Measurements from ENCODE around the gene VPS13C. TPM values are rescaled to one million over a fixed set of nuclear protein-coding genes. Genes with fewer than 3 reads are reported as not detected.

Gene VPS13C
- total and polyA plus RNA-seq, 2 experiments from 2014 or later: 10.2 to 20.5 TPM

DNA sequence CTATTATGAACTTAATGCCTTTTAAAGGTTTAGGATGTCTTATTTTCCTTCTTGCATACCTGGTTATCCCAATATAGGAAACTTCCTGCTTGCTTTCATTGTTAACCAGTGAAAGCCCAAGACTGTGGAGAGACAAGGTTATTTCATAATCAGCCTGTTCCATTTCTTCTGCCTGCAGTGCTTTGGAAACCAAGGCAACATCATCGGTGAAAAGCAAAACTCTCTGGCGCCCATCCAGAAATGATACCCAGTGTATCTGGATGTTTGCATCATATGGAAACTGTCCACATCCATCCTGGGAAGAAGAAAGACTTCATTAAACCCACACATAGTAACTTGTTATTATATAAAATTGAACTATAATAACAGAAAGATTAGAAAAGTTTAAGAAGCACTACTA, 170.1 kb downstream of the VPS13C start:
- TF ChIP-seq ZNF331 (CRISPR knock-in tag; IDR thresholded peaks at IDR 0.05; ENCODE audit: low read depth): no peak
- no peak for TF ChIP-seq ZNF114 (CRISPR knock-in tag; IDR thresholded peaks at IDR 0.05)
- TF ChIP-seq EZH2phosphoT487 (IDR thresholded peaks at IDR 0.05; ENCODE audit: unreplicated experiment): no peak
- H3K9me3 Mint-ChIP-seq: peaks cover 27% of the 10 kb centered on the region
- Histone ChIP-seq H3K9me2 (ENCODE audit: insufficient read depth) (no peaks in the 10 kb centered on the region), H3K27ac (ENCODE audit: low read depth) (no peak overlapping the region), H3K4me2 (no peak overlapping the region), H4K20me1 (replicated peaks; ENCODE audit: insufficient read depth) (no peaks in the 10 kb centered on the region), H3K4me1 (ENCODE audit: insufficient read depth) (no peaks in the 10 kb centered on the region), H3F3A (replicated peaks; ENCODE audit: low read depth) (no peaks in the 10 kb centered on the region), H2AFZ (no peak overlapping the region), H3K79me2 (replicated peaks; ENCODE audit: insufficient read depth) (no peaks in the 10 kb centered on the region), H3K36me3 (ENCODE audit: insufficient read depth) (peaks cover 8% of the 10 kb centered on the region; the same call in 1 of the 2 replicates), H3K4me3 (no peak overlapping the region), H3K27me3 (ENCODE audit: insufficient read depth) (no peaks in the 10 kb centered on the region)
- no peak overlapping the region for H3K4me3 Mint-ChIP-seq
- H3K27ac Mint-ChIP-seq: no peak overlapping the region
- DNase-seq (ENCODE audit: low spot score) (no peak), ATAC-seq (no peak)
- H3K4me1 Mint-ChIP-seq: peaks cover 2% of the 10 kb centered on the region; the same call in 2 of the 3 replicates
- no peaks in the 10 kb centered on the region for H3K27me3 Mint-ChIP-seq (ENCODE audit: insufficient read depth, low read depth, poor library complexity)
- peaks cover 29% of the 10 kb centered on the region for H3K36me3 Mint-ChIP-seq (ENCODE audit: low read depth)

- Mint-ChIP-seq H3K27me3 (ENCODE audit: insufficient read depth, low read depth, poor library complexity) (no peaks in the 10 kb centered on the region), H3K4me3 (no peak overlapping the region)
- TF ChIP-seq ZNF462 (CRISPR knock-in tag; IDR thresholded peaks at IDR 0.05) (no peak), EZH2 (IDR thresholded peaks at IDR 0.05; ENCODE audit: low read depth, unreplicated experiment) (no peak), ZNF331 (CRISPR knock-in tag; IDR thresholded peaks at IDR 0.05; ENCODE audit: low read depth) (no peak), ZNF114 (CRISPR knock-in tag; IDR thresholded peaks at IDR 0.05) (no peak), JUNB (IDR thresholded peaks at IDR 0.05; ENCODE audit: unreplicated experiment) (no peak), POLR2AphosphoS5 (IDR thresholded peaks at IDR 0.05; ENCODE audit: low read depth) (no peak), EZH2phosphoT487 (IDR thresholded peaks at IDR 0.05; ENCODE audit: unreplicated experiment) (no peak), STAT1 (IDR thresholded peaks at IDR 0.05; ENCODE audit: unreplicated experiment) (no peak), NANOG (IDR thresholded peaks at IDR 0.05; ENCODE audit: borderline replicate concordance) (no peak)
- TF ChIP-seq, protein P1, sequence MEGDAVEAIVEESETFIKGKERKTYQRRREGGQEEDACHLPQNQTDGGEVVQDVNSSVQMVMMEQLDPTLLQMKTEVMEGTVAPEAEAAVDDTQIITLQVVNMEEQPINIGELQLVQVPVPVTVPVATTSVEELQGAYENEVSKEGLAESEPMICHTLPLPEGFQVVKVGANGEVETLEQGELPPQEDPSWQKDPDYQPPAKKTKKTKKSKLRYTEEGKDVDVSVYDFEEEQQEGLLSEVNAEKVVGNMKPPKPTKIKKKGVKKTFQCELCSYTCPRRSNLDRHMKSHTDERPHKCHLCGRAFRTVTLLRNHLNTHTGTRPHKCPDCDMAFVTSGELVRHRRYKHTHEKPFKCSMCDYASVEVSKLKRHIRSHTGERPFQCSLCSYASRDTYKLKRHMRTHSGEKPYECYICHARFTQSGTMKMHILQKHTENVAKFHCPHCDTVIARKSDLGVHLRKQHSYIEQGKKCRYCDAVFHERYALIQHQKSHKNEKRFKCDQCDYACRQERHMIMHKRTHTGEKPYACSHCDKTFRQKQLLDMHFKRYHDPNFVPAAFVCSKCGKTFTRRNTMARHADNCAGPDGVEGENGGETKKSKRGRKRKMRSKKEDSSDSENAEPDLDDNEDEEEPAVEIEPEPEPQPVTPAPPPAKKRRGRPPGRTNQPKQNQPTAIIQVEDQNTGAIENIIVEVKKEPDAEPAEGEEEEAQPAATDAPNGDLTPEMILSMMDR (conservative IDR thresholded peaks at IDR 0.05; ENCODE audit: low read depth in 2 of 2): no peak
- TF ChIP-seq, protein P2, sequence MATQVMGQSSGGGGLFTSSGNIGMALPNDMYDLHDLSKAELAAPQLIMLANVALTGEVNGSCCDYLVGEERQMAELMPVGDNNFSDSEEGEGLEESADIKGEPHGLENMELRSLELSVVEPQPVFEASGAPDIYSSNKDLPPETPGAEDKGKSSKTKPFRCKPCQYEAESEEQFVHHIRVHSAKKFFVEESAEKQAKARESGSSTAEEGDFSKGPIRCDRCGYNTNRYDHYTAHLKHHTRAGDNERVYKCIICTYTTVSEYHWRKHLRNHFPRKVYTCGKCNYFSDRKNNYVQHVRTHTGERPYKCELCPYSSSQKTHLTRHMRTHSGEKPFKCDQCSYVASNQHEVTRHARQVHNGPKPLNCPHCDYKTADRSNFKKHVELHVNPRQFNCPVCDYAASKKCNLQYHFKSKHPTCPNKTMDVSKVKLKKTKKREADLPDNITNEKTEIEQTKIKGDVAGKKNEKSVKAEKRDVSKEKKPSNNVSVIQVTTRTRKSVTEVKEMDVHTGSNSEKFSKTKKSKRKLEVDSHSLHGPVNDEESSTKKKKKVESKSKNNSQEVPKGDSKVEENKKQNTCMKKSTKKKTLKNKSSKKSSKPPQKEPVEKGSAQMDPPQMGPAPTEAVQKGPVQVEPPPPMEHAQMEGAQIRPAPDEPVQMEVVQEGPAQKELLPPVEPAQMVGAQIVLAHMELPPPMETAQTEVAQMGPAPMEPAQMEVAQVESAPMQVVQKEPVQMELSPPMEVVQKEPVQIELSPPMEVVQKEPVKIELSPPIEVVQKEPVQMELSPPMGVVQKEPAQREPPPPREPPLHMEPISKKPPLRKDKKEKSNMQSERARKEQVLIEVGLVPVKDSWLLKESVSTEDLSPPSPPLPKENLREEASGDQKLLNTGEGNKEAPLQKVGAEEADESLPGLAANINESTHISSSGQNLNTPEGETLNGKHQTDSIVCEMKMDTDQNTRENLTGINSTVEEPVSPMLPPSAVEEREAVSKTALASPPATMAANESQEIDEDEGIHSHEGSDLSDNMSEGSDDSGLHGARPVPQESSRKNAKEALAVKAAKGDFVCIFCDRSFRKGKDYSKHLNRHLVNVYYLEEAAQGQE (IDR thresholded peaks at IDR 0.05; ENCODE audit: unreplicated experiment): no peak
Observed at GRCh38 chr15:61889706-61890105, 170.5 kb downstream of the VPS13C start.

More at GRCh38 chr15:61889706-61890105, 170.5 kb downstream of the VPS13C start:
- no peak overlapping the region for H3K4me3 ChIP-seq
- Mint-ChIP-seq H3K27ac (no peak overlapping the region), H3K36me3 (ENCODE audit: low read depth) (peaks cover 25% of the 10 kb centered on the region), H3K9me3 (peaks cover 23% of the 10 kb centered on the region), H3K4me1 (peaks cover 2% of the 10 kb centered on the region; the same call in 2 of the 3 replicates)
- H3K27ac ChIP-seq (ENCODE audit: low read depth): no peak overlapping the region
- H3K4me1 ChIP-seq (ENCODE audit: insufficient read depth): no peaks in the 10 kb centered on the region
- H3F3A ChIP-seq (replicated peaks; ENCODE audit: low read depth): no peaks in the 10 kb centered on the region
- ATAC-seq: no peak
- no peaks in the 10 kb centered on the region for H3K27me3 ChIP-seq (ENCODE audit: insufficient read depth)
- no peak overlapping the region for H2AFZ ChIP-seq
- no peak for DNase-seq (ENCODE audit: low spot score)
- H3K4me2 ChIP-seq: no peak overlapping the region
- H4K20me1 ChIP-seq (replicated peaks; ENCODE audit: insufficient read depth): no peaks in the 10 kb centered on the region
- no peaks in the 10 kb centered on the region for H3K79me2 ChIP-seq (replicated peaks; ENCODE audit: insufficient read depth)
- peaks cover 5% of the 10 kb centered on the region; the same call in 1 of the 2 replicates for H3K36me3 ChIP-seq (ENCODE audit: insufficient read depth)
- no peaks in the 10 kb centered on the region for H3K9me2 ChIP-seq (ENCODE audit: insufficient read depth)

Measured in GM23338 (cell line).